Measurements from ENCODE around the gene BEND3.

Gene BEND3

GRCh38 chr6:107128175-107128574, 12.9 kb upstream of the BEND3 start:
- TF ChIP-seq CTCF (conservative IDR thresholded peaks at IDR 0.05; ENCODE audit: low read depth, low read length): no peak
- H3K4me3 ChIP-seq (ENCODE audit: low read depth, low read length): no peak overlapping the region
- peak; percentile 74 for DNase-seq (ENCODE audit: low read depth)

GRCh38 chr6:107125771-107126170, 10.5 kb upstream of the BEND3 start:
- no peak for DNase-seq (ENCODE audit: low read depth)
- no peak overlapping the region for H3K4me3 ChIP-seq (ENCODE audit: low read depth, low read length)
- TF ChIP-seq CTCF (conservative IDR thresholded peaks at IDR 0.05; ENCODE audit: low read depth, low read length): no peak

GRCh38 chr6:107124934-107125348, 9.6 kb upstream of the BEND3 start:
- TF ChIP-seq CTCF (conservative IDR thresholded peaks at IDR 0.05; ENCODE audit: low read depth, low read length): no peak
- H3K4me3 ChIP-seq (ENCODE audit: low read depth, low read length): no peak overlapping the region
- peak; percentile 16 for DNase-seq (ENCODE audit: low read depth)

- H3K4me3 ChIP-seq (ENCODE audit: low read depth, low read length): no peak overlapping the region
- no peak for DNase-seq (ENCODE audit: low read depth)
- no peak for TF ChIP-seq CTCF (conservative IDR thresholded peaks at IDR 0.05; ENCODE audit: low read depth, low read length)
Observed at GRCh38 chr6:107123501-107123900, 8.2 kb upstream of the BEND3 start.

- DNase-seq (ENCODE audit: low read depth): no peak
- H3K4me3 ChIP-seq (ENCODE audit: low read depth, low read length): no peak overlapping the region
- no peak for TF ChIP-seq CTCF (conservative IDR thresholded peaks at IDR 0.05; ENCODE audit: low read depth, low read length)
Observed at GRCh38 chr6:107122748-107123147, 7.4 kb upstream of the BEND3 start.

GRCh38 chr6:107121964-107122495, 6.7 kb upstream of the BEND3 start:
- no peak for DNase-seq (ENCODE audit: low read depth)
- no peak for TF ChIP-seq CTCF (conservative IDR thresholded peaks at IDR 0.05; ENCODE audit: low read depth, low read length)
- no peak overlapping the region for H3K4me3 ChIP-seq (ENCODE audit: low read depth, low read length)

GRCh38 chr6:107121266-107121665, 6.0 kb upstream of the BEND3 start:
- no peak for TF ChIP-seq CTCF (conservative IDR thresholded peaks at IDR 0.05; ENCODE audit: low read depth, low read length)
- no peak overlapping the region for H3K4me3 ChIP-seq (ENCODE audit: low read depth, low read length)
- no peak for DNase-seq (ENCODE audit: low read depth)

Measured in choroid plexus epithelial cell (primary cell).